ENCODE results near the gene IL3RA.
"Not testable (repeated sequence)": the region's sequence is repeated elsewhere in the genome, so short reads cannot be mapped to it uniquely, and the experiment has no call there.

IL3RA gene

GRCh38 chrX:1306909-1307625, 29.5 kb upstream of the IL3RA start:
- Histone ChIP-seq H3K4me3 (ENCODE audit: low read depth in 1 of 5, low read length in 5 of 5) (no peak overlapping the region), H3K9me3 (ENCODE audit: control insufficient read depth in 5 of 5, low read length in 5 of 5) (peaks cover 0 to 4% (median 3%) of the 10 kb centered on the region in 5 donors), H3K27ac (ENCODE audit: low read depth, low read length) (no peak overlapping the region), H3K4me1 (ENCODE audit: control insufficient read depth in 5 of 5, insufficient read depth in 5 of 5, low read length in 5 of 5) (no peaks in the 10 kb centered on the region), H3K36me3 (ENCODE audit: control insufficient read depth in 5 of 5, insufficient read depth in 5 of 5, low read length in 5 of 5) (peaks cover 2 to 28% (median 12%) of the 10 kb centered on the region in 5 donors), H3K9ac (ENCODE audit: low read length in 5 of 5) (no peak overlapping the region), H3K27me3 (ENCODE audit: control insufficient read depth in 5 of 5, insufficient read depth in 4 of 5, low read length in 5 of 5) (no peaks in the 10 kb centered on the region)

GRCh38 chrX:1307626-1308340, 28.8 kb upstream of the IL3RA start:
- Histone ChIP-seq H3K9me3 (ENCODE audit: control insufficient read depth in 5 of 5, low read length in 5 of 5) (peaks cover 0 to 4% (median 3%) of the 10 kb centered on the region in 5 donors), H3K36me3 (ENCODE audit: control insufficient read depth in 5 of 5, insufficient read depth in 5 of 5, low read length in 5 of 5) (peaks cover 2 to 28% (median 13%) of the 10 kb centered on the region in 5 donors), H3K4me3 (ENCODE audit: low read depth in 1 of 5, low read length in 5 of 5) (no peak overlapping the region), H3K4me1 (ENCODE audit: control insufficient read depth in 5 of 5, insufficient read depth in 5 of 5, low read length in 5 of 5) (no peaks in the 10 kb centered on the region), H3K27ac (ENCODE audit: low read depth, low read length) (no peak overlapping the region), H3K9ac (ENCODE audit: low read length in 5 of 5) (no peak overlapping the region), H3K27me3 (ENCODE audit: control insufficient read depth in 5 of 5, insufficient read depth in 4 of 5, low read length in 5 of 5) (no peaks in the 10 kb centered on the region)

GRCh38 chrX:1308476-1308875, 28.1 kb upstream of the IL3RA start:
- Histone ChIP-seq H3K27ac (ENCODE audit: low read depth, low read length) (no peak overlapping the region), H3K4me1 (ENCODE audit: control insufficient read depth in 5 of 5, insufficient read depth in 5 of 5, low read length in 5 of 5) (no peaks in the 10 kb centered on the region), H3K9me3 (ENCODE audit: control insufficient read depth in 5 of 5, low read length in 5 of 5) (peaks cover 0 to 4% (median 3%) of the 10 kb centered on the region in 5 donors), H3K9ac (ENCODE audit: low read length in 5 of 5) (no peak overlapping the region), H3K4me3 (ENCODE audit: low read depth in 1 of 5, low read length in 5 of 5) (no peak overlapping the region), H3K27me3 (ENCODE audit: control insufficient read depth in 5 of 5, insufficient read depth in 4 of 5, low read length in 5 of 5) (no peaks in the 10 kb centered on the region), H3K36me3 (ENCODE audit: control insufficient read depth in 5 of 5, insufficient read depth in 5 of 5, low read length in 5 of 5) (peaks cover 2 to 26% (median 10%) of the 10 kb centered on the region in 5 donors)

GRCh38 chrX:1308917-1309316, 27.7 kb upstream of the IL3RA start:
- H3K4me3 ChIP-seq (ENCODE audit: low read depth in 1 of 5, low read length in 5 of 5); H3K4me1 ChIP-seq (ENCODE audit: control insufficient read depth in 5 of 5, insufficient read depth in 5 of 5, low read length in 5 of 5); H3K27me3 ChIP-seq (ENCODE audit: control insufficient read depth in 5 of 5, insufficient read depth in 4 of 5, low read length in 5 of 5); H3K27ac ChIP-seq (ENCODE audit: low read depth, low read length); H3K9me3 ChIP-seq (ENCODE audit: control insufficient read depth in 5 of 5, low read length in 5 of 5); H3K9ac ChIP-seq (ENCODE audit: low read length in 5 of 5): not testable (repeated sequence)
- peaks cover 0 to 22% (median 6%) of the 10 kb centered on the region in 5 donors for H3K36me3 ChIP-seq (ENCODE audit: control insufficient read depth in 5 of 5, insufficient read depth in 5 of 5, low read length in 5 of 5)

- H3K27me3 ChIP-seq (ENCODE audit: control insufficient read depth in 5 of 5, insufficient read depth in 4 of 5, low read length in 5 of 5) = no peaks in the 10 kb centered on the region
- no peak overlapping the region for H3K4me3 ChIP-seq (ENCODE audit: low read depth in 1 of 5, low read length in 5 of 5)
- H3K9me3 ChIP-seq (ENCODE audit: control insufficient read depth in 5 of 5, low read length in 5 of 5) = no peaks in the 10 kb centered on the region
- no peak overlapping the region for H3K27ac ChIP-seq (ENCODE audit: low read depth, low read length)
- H3K36me3 ChIP-seq (ENCODE audit: control insufficient read depth in 5 of 5, insufficient read depth in 5 of 5, low read length in 5 of 5) = peaks cover 0 to 5% (median 0%) of the 10 kb centered on the region in 5 donors
- H3K4me1 ChIP-seq (ENCODE audit: control insufficient read depth in 5 of 5, insufficient read depth in 5 of 5, low read length in 5 of 5) = peaks cover 0 to 5% (median 0%) of the 10 kb centered on the region in 5 donors
- no peak overlapping the region for H3K9ac ChIP-seq (ENCODE audit: low read length in 5 of 5)
Measured at GRCh38 chrX:1313788-1314187, 22.8 kb upstream of the IL3RA start.

- H3K4me1 ChIP-seq (ENCODE audit: control insufficient read depth in 5 of 5, insufficient read depth in 5 of 5, low read length in 5 of 5) = peaks cover 0 to 5% (median 0%) of the 10 kb centered on the region in 5 donors
- H3K9me3 ChIP-seq (ENCODE audit: control insufficient read depth in 5 of 5, low read length in 5 of 5) = no peaks in the 10 kb centered on the region
- no peak overlapping the region for H3K27ac ChIP-seq (ENCODE audit: low read depth, low read length)
- H3K36me3 ChIP-seq (ENCODE audit: control insufficient read depth in 5 of 5, insufficient read depth in 5 of 5, low read length in 5 of 5) = peaks cover 0 to 5% (median 0%) of the 10 kb centered on the region in 5 donors
- no peak overlapping the region for H3K4me3 ChIP-seq (ENCODE audit: low read depth in 1 of 5, low read length in 5 of 5)
- H3K27me3 ChIP-seq (ENCODE audit: control insufficient read depth in 5 of 5, insufficient read depth in 4 of 5, low read length in 5 of 5) = no peaks in the 10 kb centered on the region
- no peak overlapping the region for H3K9ac ChIP-seq (ENCODE audit: low read length in 5 of 5)
Measured at GRCh38 chrX:1316527-1316926, 20.1 kb upstream of the IL3RA start.

GRCh38 chrX:1321674-1322073, 14.9 kb upstream of the IL3RA start:
- peaks cover 0 to 5% (median 0%) of the 10 kb centered on the region in 5 donors for H3K4me1 ChIP-seq (ENCODE audit: control insufficient read depth in 5 of 5, insufficient read depth in 5 of 5, low read length in 5 of 5)
- no peak overlapping the region for H3K9ac ChIP-seq (ENCODE audit: low read length in 5 of 5)
- H3K27me3 ChIP-seq (ENCODE audit: control insufficient read depth in 5 of 5, insufficient read depth in 4 of 5, low read length in 5 of 5) = no peaks in the 10 kb centered on the region
- H3K4me3 ChIP-seq (ENCODE audit: low read depth in 1 of 5, low read length in 5 of 5) = no peak overlapping the region
- no peaks in the 10 kb centered on the region for H3K36me3 ChIP-seq (ENCODE audit: control insufficient read depth in 5 of 5, insufficient read depth in 5 of 5, low read length in 5 of 5)
- no peaks in the 10 kb centered on the region for H3K9me3 ChIP-seq (ENCODE audit: control insufficient read depth in 5 of 5, low read length in 5 of 5)
- H3K27ac ChIP-seq (ENCODE audit: low read depth, low read length) = no peak overlapping the region

GRCh38 chrX:1322393-1322792, 14.2 kb upstream of the IL3RA start:
- H3K27ac ChIP-seq (ENCODE audit: low read depth, low read length) = no peak overlapping the region
- no peaks in the 10 kb centered on the region for H3K9me3 ChIP-seq (ENCODE audit: control insufficient read depth in 5 of 5, low read length in 5 of 5)
- H3K4me1 ChIP-seq (ENCODE audit: control insufficient read depth in 5 of 5, insufficient read depth in 5 of 5, low read length in 5 of 5) = peaks cover 0 to 5% (median 0%) of the 10 kb centered on the region in 5 donors
- H3K4me3 ChIP-seq (ENCODE audit: low read depth in 1 of 5, low read length in 5 of 5) = no peak overlapping the region
- no peaks in the 10 kb centered on the region for H3K36me3 ChIP-seq (ENCODE audit: control insufficient read depth in 5 of 5, insufficient read depth in 5 of 5, low read length in 5 of 5)
- no peak overlapping the region for H3K9ac ChIP-seq (ENCODE audit: low read length in 5 of 5)
- no peaks in the 10 kb centered on the region for H3K27me3 ChIP-seq (ENCODE audit: control insufficient read depth in 5 of 5, insufficient read depth in 4 of 5, low read length in 5 of 5)

GRCh38 chrX:1323315-1323714, 13.3 kb upstream of the IL3RA start:
- Histone ChIP-seq H3K36me3 (ENCODE audit: control insufficient read depth in 5 of 5, insufficient read depth in 5 of 5, low read length in 5 of 5) (no peaks in the 10 kb centered on the region), H3K9ac (ENCODE audit: low read length in 5 of 5) (no peak overlapping the region), H3K4me3 (ENCODE audit: low read depth in 1 of 5, low read length in 5 of 5) (no peak overlapping the region), H3K4me1 (ENCODE audit: control insufficient read depth in 5 of 5, insufficient read depth in 5 of 5, low read length in 5 of 5) (peaks cover 0 to 5% (median 0%) of the 10 kb centered on the region in 5 donors), H3K9me3 (ENCODE audit: control insufficient read depth in 5 of 5, low read length in 5 of 5) (no peaks in the 10 kb centered on the region), H3K27me3 (ENCODE audit: control insufficient read depth in 5 of 5, insufficient read depth in 4 of 5, low read length in 5 of 5) (peaks cover 0 to 3% (median 0%) of the 10 kb centered on the region in 5 donors), H3K27ac (ENCODE audit: low read depth, low read length) (no peak overlapping the region)

GRCh38 chrX:1325515-1326116, 11.0 kb upstream of the IL3RA start:
- no peaks in the 10 kb centered on the region for H3K36me3 ChIP-seq (ENCODE audit: control insufficient read depth in 5 of 5, insufficient read depth in 5 of 5, low read length in 5 of 5)
- H3K9ac ChIP-seq (ENCODE audit: low read length in 5 of 5) = no peak overlapping the region
- H3K27me3 ChIP-seq (ENCODE audit: control insufficient read depth in 5 of 5, insufficient read depth in 4 of 5, low read length in 5 of 5) = peaks cover 0 to 10% (median 0%) of the 10 kb centered on the region in 5 donors
- H3K27ac ChIP-seq (ENCODE audit: low read depth, low read length) = no peak overlapping the region
- H3K9me3 ChIP-seq (ENCODE audit: control insufficient read depth in 5 of 5, low read length in 5 of 5) = no peaks in the 10 kb centered on the region
- H3K4me3 ChIP-seq (ENCODE audit: low read depth in 1 of 5, low read length in 5 of 5) = no peak overlapping the region
- H3K4me1 ChIP-seq (ENCODE audit: control insufficient read depth in 5 of 5, insufficient read depth in 5 of 5, low read length in 5 of 5) = peaks cover 0 to 5% (median 0%) of the 10 kb centered on the region in 5 donors
